ENCODE results near the gene ABLIM2. TPM values are rescaled to one million over a fixed set of nuclear protein-coding genes. Genes with fewer than 3 reads are reported as not detected.

ABLIM2 gene
- total and polyA plus RNA-seq, 2 of the 8 experiments (the other 6 are each of a cell fraction or from before 2014, with no cell fraction given) = 2.8 to 3.0 TPM

GRCh38 chr4:8133897-8134563 is 24.6 kb downstream of the ABLIM2 start:
- Histone ChIP-seq H4K5ac (ENCODE audit: insufficient read length, low read depth, low read length) (no peak overlapping the region), H2AFZ (ENCODE audit: low read length) (0 out of 2 replicates have a peak overlapping the region, but pooled peaks have one; percentile 20), H3K56ac (replicated peaks; ENCODE audit: insufficient read length, low read depth, low read length) (no peak overlapping the region), H3K23me2 (ENCODE audit: low read depth, low read length) (no peaks in the 10 kb centered on the region), H3K27ac (ENCODE audit: low read depth, low read length) (no peak overlapping the region), H3K4me1 (replicated peaks in 1 of 4; ENCODE audit: control insufficient read depth in 3 of 4, insufficient read depth in 4 of 4, low read length in 3 of 4) (peaks cover 2 to 14% (median 10%) of the 10 kb centered on the region in 4 experiments), H3K9ac (replicated peaks in 1 of 4; ENCODE audit: extremely low read depth in 1 of 4, low read depth in 3 of 4, low read length in 3 of 4) (no peak overlapping the region), H3K4me2 (ENCODE audit: insufficient read depth in 1 of 2, low read depth in 2 of 2, low read length in 2 of 2) (0 out of 4 replicates have a peak overlapping the region, but pooled peaks of 1 of the 2 experiments have one; percentile 12), H3K79me1 (ENCODE audit: low read depth, low read length) (no peaks in the 10 kb centered on the region), H2BK5ac (ENCODE audit: low read depth, low read length) (peak overlapping the region; percentile 41), H3K18ac (ENCODE audit: extremely low read depth, low read length) (peak overlapping the region; percentile 36; the same call in 1 of the 2 replicates), H3K4me3 (ENCODE audit: extremely low read depth in 1 of 4, insufficient read depth in 2 of 4, low read depth in 3 of 4, low read length in 4 of 4) (no peak overlapping the region), H2BK12ac (ENCODE audit: low read depth, low read length) (peak overlapping the region; percentile 82; the same call in 1 of the 2 replicates), H4K20me1 (replicated peaks in 1 of 2; ENCODE audit: control insufficient read depth in 1 of 2, insufficient read depth in 2 of 2, low read length in 2 of 2) (no peaks in the 10 kb centered on the region), H3K23ac (ENCODE audit: insufficient read length) (no peak overlapping the region), H2BK15ac (ENCODE audit: low read length) (peak overlapping the region; percentile 40; the same call in 1 of the 2 replicates), H3K36me3 (ENCODE audit: control insufficient read depth in 2 of 4, insufficient read depth in 4 of 4, low read length in 3 of 4) (no peaks in the 10 kb centered on the region), H3K9me3 (ENCODE audit: insufficient read depth in 2 of 2, low read depth in 1 of 2, low read length in 1 of 2) (no peaks in the 10 kb centered on the region), H3K14ac (ENCODE audit: insufficient read length) (no peak overlapping the region), H3K27me3 (replicated peaks in 1 of 4; ENCODE audit: control insufficient read depth in 3 of 4, extremely low read depth in 1 of 4, insufficient read depth in 3 of 4, low read length in 3 of 4) (no peaks in the 10 kb centered on the region; a peak in 1 of 7 replicates), H4K91ac (replicated peaks; ENCODE audit: insufficient read length, low read length) (peak overlapping the region; percentile 70), H3K79me2 (ENCODE audit: control insufficient read depth in 1 of 2, insufficient read depth in 2 of 2, low read length in 2 of 2) (no peaks in the 10 kb centered on the region), H3K4ac (replicated peaks; ENCODE audit: insufficient read length, low read depth, low read length) (peak overlapping the region; percentile 79), H2BK20ac (ENCODE audit: low read length) (no peak overlapping the region; the same call in 1 of the 2 replicates), H4K8ac (ENCODE audit: extremely low read depth, insufficient read depth, low read length) (peak overlapping the region; percentile 72), H2AK5ac (ENCODE audit: low read depth, low read length) (no peak overlapping the region), H2BK120ac (replicated peaks; ENCODE audit: low read depth, low read length) (no peak overlapping the region)
- CTCF ChIA-PET (ENCODE audit: partially characterized antibody) = interaction anchor here (1.1 to 1.6 kb wide), 3 partner anchors 11 to 24 kb away, joined by 5 to 6 read pairs (median 6); no protein-coding TSS in a partner anchor
- WGBS, 2 experiments (ENCODE audit: extremely low coverage in 1 of 2, insufficient coverage in 1 of 2, insufficient read length in 1 of 2, insufficient replicate concordance in 2 of 2, low coverage in 1 of 2, low lambda C conversion rate in 2 of 2, missing lambda C conversion rate in 1 of 2) = 73% methylated on average over 24 of the region's 26 CpGs; no CpG with 5 or more reads in 1 of the 2 experiments
- POLR2A ChIA-PET (ENCODE audit: partially characterized antibody) = interaction anchor here (0.7 to 2.0 kb wide), 5 partner anchors 9 to 24 kb away, joined by 3 to 4 read pairs (median 3); no protein-coding TSS in a partner anchor
- FAIRE-seq (no peak), DNase-seq (ENCODE audit: low read depth in 1 of 2, low spot score in 2 of 2) (no peak)
- no peak for TF ChIP-seq CBX5 (IDR thresholded peaks at IDR 0.05; ENCODE audit: low read depth, low read length)
- no peak for TF ChIP-seq NRF1 (IDR thresholded peaks at IDR 0.05; ENCODE audit: low read depth, low read length)
- TF ChIP-seq CREB1 (IDR thresholded peaks at IDR 0.05) = no peak
- TF ChIP-seq HDAC2 (IDR thresholded peaks at IDR 0.05; ENCODE audit: borderline replicate concordance in 1 of 2, low read depth in 2 of 2, low read length in 2 of 2) = no peak
- TF ChIP-seq CHD2 (IDR thresholded peaks at IDR 0.05; ENCODE audit: low read length) = no peak
- no peak for TF ChIP-seq SRF (IDR thresholded peaks at IDR 0.05; ENCODE audit: low read depth, low read length)
- no peak for TF ChIP-seq SP1 (IDR thresholded peaks at IDR 0.05; ENCODE audit: low read depth, low read length)
- TF ChIP-seq, protein P1, sequence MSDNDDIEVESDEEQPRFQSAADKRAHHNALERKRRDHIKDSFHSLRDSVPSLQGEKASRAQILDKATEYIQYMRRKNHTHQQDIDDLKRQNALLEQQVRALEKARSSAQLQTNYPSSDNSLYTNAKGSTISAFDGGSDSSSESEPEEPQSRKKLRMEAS (IDR thresholded peaks at IDR 0.05) = 0 out of 2 replicates have a peak, but pooled peaks have one; percentile 5

Measured in H1 (cell line).